ENCODE data around the gene THAP4.
A peak's percentile ranks its signal among the peaks of the same experiment; 100 is the strongest.

Gene THAP4

GRCh38 chr2:241637018-241637794 is at the start of gene THAP4, which contains the start of gene ATG4B:
Gene THAP4 (minus strand): TSS chr2:241637158. CDS start chr2:241637017, 141 bp downstream.
Gene ATG4B (plus strand): TSS chr2:241637693. CDS start chr2:241637715, 22 bp downstream.
- DNase-seq (ENCODE audit: low read depth) = peak; percentile 41
- TF ChIP-seq, protein P1, sequence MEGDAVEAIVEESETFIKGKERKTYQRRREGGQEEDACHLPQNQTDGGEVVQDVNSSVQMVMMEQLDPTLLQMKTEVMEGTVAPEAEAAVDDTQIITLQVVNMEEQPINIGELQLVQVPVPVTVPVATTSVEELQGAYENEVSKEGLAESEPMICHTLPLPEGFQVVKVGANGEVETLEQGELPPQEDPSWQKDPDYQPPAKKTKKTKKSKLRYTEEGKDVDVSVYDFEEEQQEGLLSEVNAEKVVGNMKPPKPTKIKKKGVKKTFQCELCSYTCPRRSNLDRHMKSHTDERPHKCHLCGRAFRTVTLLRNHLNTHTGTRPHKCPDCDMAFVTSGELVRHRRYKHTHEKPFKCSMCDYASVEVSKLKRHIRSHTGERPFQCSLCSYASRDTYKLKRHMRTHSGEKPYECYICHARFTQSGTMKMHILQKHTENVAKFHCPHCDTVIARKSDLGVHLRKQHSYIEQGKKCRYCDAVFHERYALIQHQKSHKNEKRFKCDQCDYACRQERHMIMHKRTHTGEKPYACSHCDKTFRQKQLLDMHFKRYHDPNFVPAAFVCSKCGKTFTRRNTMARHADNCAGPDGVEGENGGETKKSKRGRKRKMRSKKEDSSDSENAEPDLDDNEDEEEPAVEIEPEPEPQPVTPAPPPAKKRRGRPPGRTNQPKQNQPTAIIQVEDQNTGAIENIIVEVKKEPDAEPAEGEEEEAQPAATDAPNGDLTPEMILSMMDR (IDR thresholded peaks at IDR 0.05; ENCODE audit: control insufficient read depth, insufficient read depth, low read depth, low read length, missing control alignments) = no peak
- H3K4me3 ChIP-seq (ENCODE audit: control insufficient read depth, low read depth, low read length) = peak within 1 kb of the TSS; percentile 77

DNA sequence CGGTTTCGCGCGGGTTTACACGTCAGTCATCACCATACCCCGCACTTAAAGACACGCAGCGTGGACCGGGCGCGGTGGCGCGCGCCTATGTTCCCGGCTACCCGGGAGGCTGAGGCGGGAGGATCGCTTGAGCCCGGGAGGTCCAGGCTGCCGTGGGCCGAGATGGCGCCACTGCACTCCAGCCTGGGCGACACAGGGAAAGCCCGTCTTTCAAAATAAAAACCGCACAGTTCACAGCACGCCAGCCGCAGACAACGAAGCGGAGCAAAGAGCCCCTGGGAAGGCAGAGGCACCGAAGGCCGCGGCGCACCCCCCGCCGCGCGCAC is 49.3 kb upstream of the THAP4 start:
- DNase-seq (ENCODE audit: low read depth) = no peak
- peak overlapping the region; percentile 80 for H3K4me3 ChIP-seq (ENCODE audit: control insufficient read depth, low read depth, low read length)
- TF ChIP-seq, protein P1 (IDR thresholded peaks at IDR 0.05; ENCODE audit: control insufficient read depth, insufficient read depth, low read depth, low read length, missing control alignments) = no peak

DNA sequence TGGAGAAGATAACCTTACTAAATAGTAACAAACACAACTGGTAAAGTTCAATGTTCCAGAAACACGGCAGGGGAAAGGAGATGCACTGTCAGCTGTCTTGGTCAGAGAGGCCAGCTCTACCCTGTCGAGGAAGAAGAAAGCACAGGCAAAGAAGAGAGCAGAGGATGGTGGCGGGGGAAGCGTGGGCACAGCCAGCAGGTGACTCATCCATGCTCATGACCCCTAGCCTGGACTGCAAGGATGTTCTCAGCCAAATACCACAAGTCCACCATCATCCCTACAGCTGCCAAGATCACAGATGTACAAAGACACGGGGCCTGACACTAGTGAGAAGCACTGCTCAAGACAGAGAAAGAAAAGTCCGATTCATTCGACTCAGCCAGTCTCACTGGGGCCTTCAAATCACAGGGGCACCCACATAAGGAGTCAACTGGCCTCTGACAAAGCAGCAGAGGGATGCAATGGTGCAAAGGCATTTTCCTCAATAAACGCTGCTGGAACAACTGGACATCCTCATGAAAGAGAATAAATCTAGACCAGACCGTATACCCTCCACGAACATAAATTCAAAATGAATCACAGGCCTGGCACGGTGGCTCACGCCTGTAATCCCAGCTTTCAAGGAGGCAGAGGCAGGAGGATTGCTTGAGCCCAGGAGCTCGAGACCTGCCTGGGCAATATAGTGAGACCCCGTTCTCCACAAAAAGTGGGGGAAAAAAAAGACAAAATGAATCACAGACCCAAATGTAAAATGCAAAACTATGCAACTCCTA is 44.1 kb upstream of the THAP4 start:
- no peak overlapping the region for H3K4me3 ChIP-seq (ENCODE audit: control insufficient read depth, low read depth, low read length)
- peak; percentile 93 for DNase-seq (ENCODE audit: low read depth)
- TF ChIP-seq, protein P1 (IDR thresholded peaks at IDR 0.05; ENCODE audit: control insufficient read depth, insufficient read depth, low read depth, low read length, missing control alignments) = no peak

GRCh38 chr2:241680044-241680443 is 43.1 kb upstream of the THAP4 start:
- DNase-seq (ENCODE audit: low read depth) = no peak
- TF ChIP-seq, protein P1 (IDR thresholded peaks at IDR 0.05; ENCODE audit: control insufficient read depth, insufficient read depth, low read depth, low read length, missing control alignments) = no peak
- no peak overlapping the region for H3K4me3 ChIP-seq (ENCODE audit: control insufficient read depth, low read depth, low read length)

DNA sequence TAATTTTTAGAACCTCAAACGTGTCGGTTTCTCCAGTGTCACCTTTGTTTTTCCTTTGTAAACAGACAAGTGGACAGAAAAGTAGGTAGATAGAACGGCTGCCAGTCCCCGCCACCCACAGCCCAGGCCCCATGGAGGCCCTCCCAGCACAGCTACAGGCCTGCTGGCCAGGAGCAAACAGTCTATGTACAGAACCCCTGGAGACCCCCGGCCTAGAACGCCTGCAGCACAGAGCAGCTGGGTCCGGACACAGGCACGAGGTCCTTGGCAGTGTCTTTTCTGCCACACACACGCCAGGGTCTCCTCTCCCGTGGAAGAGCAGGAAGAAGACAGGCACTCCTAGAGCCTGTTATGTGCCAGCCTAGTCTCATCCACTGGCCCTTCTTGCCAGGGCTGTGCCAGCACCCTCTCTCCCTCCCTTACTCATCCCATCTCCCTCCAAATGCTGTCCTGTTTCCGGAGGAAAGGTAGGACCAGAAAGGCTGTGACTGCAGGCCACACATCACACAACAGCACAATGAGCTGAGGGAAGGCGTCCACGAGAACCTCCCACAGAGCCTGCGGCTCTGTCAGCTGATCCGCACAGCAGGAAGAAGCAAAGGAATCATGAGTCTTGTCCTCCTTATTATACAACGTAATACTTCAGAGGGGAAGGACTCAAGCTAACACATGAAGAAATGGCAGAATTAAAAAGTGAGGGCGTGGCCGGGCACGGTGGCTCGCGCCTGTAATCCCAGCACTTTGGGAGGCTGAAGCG is 42.0 kb upstream of the THAP4 start:
- H3K4me3 ChIP-seq (ENCODE audit: control insufficient read depth, low read depth, low read length) = no peak overlapping the region
- DNase-seq (ENCODE audit: low read depth) = no peak
- TF ChIP-seq, protein P1 (IDR thresholded peaks at IDR 0.05; ENCODE audit: control insufficient read depth, insufficient read depth, low read depth, low read length, missing control alignments) = no peak

DNA sequence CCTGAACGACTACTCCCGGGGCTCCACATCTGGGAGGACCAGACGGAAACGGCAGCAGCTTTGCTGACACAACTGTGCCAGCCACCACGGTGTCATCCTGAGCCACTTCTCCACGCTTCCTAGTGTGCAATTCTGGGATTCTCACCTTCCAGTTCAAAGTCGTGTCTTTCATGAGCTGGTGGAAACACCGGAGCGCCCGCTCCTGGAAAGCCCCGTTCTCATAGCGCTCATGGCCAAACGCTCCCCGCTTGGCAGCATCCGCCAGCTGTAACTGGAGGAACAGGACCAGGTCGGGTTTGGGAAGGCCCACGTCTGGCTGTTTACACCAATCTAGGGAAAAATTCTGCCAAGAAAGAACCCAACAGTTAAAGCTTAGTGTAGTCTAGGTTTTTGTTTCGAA is 41.3 kb upstream of the THAP4 start:
- DNase-seq (ENCODE audit: low read depth) = no peak
- TF ChIP-seq, protein P1 (IDR thresholded peaks at IDR 0.05; ENCODE audit: control insufficient read depth, insufficient read depth, low read depth, low read length, missing control alignments) = no peak
- H3K4me3 ChIP-seq (ENCODE audit: control insufficient read depth, low read depth, low read length) = no peak overlapping the region

Measured in AG09309 (cell line).